Activated CD8-positive, alpha-beta memory T cell treated with anti-CD3 and anti-CD28 coated beads for 24 hours (primary cell): ENCODE data around the gene LRRC26.
A peak's percentile ranks its signal among the peaks of the same experiment; 100 is the strongest.
"Not testable (repeated sequence)": the region's sequence is repeated elsewhere in the genome, so short reads cannot be mapped to it uniquely, and the experiment has no call there.

Experiments
- DNase-seq: peaks from one replicate; pipeline ENCODE4 v3.0.0-alpha.2; 2020

LRRC26 gene

GRCh38 chr9:137130176-137130755 lies 39.6 kb downstream of the LRRC26 start:
- no peak for DNase-seq

GRCh38 chr9:137129456-137130175 lies 40.2 kb downstream of the LRRC26 start:
- DNase-seq, result peak; percentile 95

- peak; percentile 70 for DNase-seq
These were observed 40.9 kb downstream of the LRRC26 start for GRCh38 chr9:137128862-137129455.

GRCh38 chr9:137128158-137128861 lies 41.5 kb downstream of the LRRC26 start:
- no peak for DNase-seq

- DNase-seq, result no peak
These were observed 42.3 kb downstream of the LRRC26 start for GRCh38 chr9:137127301-137128157.

GRCh38 chr9:137126786-137127185 lies 43.1 kb downstream of the LRRC26 start:
- no peak for DNase-seq

GRCh38 chr9:137123952-137124462 lies 45.8 kb downstream of the LRRC26 start:
- not testable (repeated sequence) for DNase-seq

GRCh38 chr9:137123468-137123837 lies 46.4 kb downstream of the LRRC26 start:
- no peak for DNase-seq

- DNase-seq, result not testable (repeated sequence)
These were observed 46.9 kb downstream of the LRRC26 start for GRCh38 chr9:137122796-137123467.

- DNase-seq, result not testable (repeated sequence)
These were observed 47.7 kb downstream of the LRRC26 start for GRCh38 chr9:137121927-137122795.
